ENCODE data around the gene HSD3B7. TPM values are rescaled to one million over a fixed set of nuclear protein-coding genes. Genes with fewer than 3 reads are reported as not detected.

HSD3B7 gene
- total RNA-seq, 1 donor from 2014 or later: 11.5 TPM

DNA sequence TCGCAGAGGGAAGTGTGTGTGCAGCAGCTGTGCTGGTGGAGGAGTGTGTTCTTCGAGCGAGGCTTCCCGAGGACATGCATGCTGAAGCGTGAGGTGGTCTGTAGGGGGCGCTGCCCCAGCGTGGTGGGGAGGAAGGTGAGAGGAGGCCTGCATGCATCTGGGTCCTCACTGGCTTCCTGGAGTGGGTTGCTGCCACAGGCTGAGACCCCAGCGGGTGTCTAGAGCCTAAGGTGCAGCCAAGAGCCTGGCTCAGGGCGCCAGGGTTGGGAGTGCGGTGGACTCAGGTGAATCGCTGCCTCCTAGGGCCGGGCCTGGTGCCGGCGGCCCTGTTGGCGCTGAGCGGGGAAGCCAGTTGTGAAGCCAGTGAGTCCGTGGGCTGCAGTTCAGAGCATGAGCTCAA, 7.5 kb upstream of the HSD3B7 start:
- DNase-seq (ENCODE audit: low read depth): no peak
- peak; percentile 35 for TF ChIP-seq CTCF (IDR thresholded peaks at IDR 0.05; ENCODE audit: insufficient read depth, low read length, poor library complexity, severe bottlenecking)
- H3K36me3 ChIP-seq (ENCODE audit: control insufficient read depth, insufficient read depth, low read length): peaks cover 5% of the 10 kb centered on the region
- H3K4me3 ChIP-seq (ENCODE audit: low read depth, low read length): no peak overlapping the region
- no peaks in the 10 kb centered on the region for H3K27me3 ChIP-seq (ENCODE audit: control insufficient read depth, insufficient read depth, low read length)

DNA sequence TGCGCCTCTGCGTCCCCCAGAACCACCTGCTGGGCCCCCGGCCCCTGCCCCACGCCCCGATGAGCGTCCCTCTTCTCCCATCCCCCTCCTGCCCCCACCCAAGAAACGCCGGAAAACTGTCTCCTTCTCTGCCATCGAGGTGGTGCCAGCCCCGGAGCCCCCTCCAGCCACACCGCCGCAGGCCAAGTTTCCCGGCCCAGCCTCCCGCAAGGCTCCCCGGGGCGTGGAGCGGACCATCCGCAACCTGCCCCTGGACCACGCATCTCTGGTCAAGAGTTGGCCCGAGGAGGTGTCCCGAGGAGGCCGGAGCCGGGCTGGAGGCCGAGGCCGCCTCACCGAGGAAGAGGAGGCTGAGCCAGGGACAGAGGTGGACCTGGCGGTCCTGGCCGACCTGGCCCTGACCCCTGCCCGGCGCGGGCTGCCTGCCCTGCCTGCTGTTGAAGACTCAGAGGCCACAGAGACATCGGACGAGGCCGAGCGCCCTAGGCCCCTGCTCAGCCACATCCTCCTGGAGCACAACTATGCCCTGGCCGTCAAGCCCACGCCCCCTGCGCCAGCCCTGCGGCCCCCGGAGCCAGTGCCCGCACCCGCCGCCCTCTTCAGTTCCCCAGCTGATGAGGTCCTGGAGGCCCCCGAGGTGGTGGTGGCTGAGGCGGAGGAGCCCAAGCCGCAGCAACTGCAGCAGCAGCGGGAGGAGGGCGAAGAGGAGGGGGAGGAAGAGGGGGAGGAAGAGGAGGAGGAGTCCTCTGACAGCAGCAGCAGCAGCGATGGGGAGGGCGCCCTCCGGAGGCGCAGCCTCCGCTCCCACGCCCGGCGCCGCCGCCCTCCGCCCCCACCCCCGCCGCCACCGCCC, 5.6 kb upstream of the HSD3B7 start:
- no peak for TF ChIP-seq CTCF (IDR thresholded peaks at IDR 0.05; ENCODE audit: insufficient read depth, low read length, poor library complexity, severe bottlenecking)
- no peak for DNase-seq (ENCODE audit: low read depth)
- Histone ChIP-seq H3K27me3 (ENCODE audit: control insufficient read depth, insufficient read depth, low read length) (no peaks in the 10 kb centered on the region), H3K4me3 (ENCODE audit: low read depth, low read length) (no peak overlapping the region), H3K36me3 (ENCODE audit: control insufficient read depth, insufficient read depth, low read length) (peaks cover 4% of the 10 kb centered on the region)

DNA sequence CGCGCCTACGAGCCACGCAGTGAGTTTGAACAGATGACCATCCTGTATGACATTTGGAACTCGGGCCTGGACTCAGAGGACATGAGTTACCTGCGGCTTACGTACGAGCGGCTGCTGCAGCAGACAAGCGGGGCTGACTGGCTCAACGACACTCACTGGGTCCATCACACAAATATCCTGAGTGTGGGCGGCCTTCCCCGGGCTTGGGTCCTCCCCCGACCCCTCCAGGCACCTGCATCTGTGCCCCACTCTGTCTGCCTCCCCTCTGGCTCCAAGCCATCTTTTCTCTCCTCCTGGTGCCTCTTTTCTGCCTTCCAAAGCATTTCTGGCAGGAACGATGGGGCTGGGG, 5.0 kb upstream of the HSD3B7 start:
- Histone ChIP-seq H3K27me3 (ENCODE audit: control insufficient read depth, insufficient read depth, low read length) (no peaks in the 10 kb centered on the region), H3K36me3 (ENCODE audit: control insufficient read depth, insufficient read depth, low read length) (peaks cover 6% of the 10 kb centered on the region), H3K4me3 (ENCODE audit: low read depth, low read length) (no peak overlapping the region)
- TF ChIP-seq CTCF (IDR thresholded peaks at IDR 0.05; ENCODE audit: insufficient read depth, low read length, poor library complexity, severe bottlenecking): no peak
- no peak for DNase-seq (ENCODE audit: low read depth)

- H3K27me3 ChIP-seq (ENCODE audit: control insufficient read depth, insufficient read depth, low read length): no peaks in the 10 kb centered on the region
- H3K4me3 ChIP-seq (ENCODE audit: low read depth, low read length): no peak overlapping the region
- no peak for TF ChIP-seq CTCF (IDR thresholded peaks at IDR 0.05; ENCODE audit: insufficient read depth, low read length, poor library complexity, severe bottlenecking)
- peaks cover 6% of the 10 kb centered on the region for H3K36me3 ChIP-seq (ENCODE audit: control insufficient read depth, insufficient read depth, low read length)
- no peak for DNase-seq (ENCODE audit: low read depth)
Observed at GRCh38 chr16:30980434-30980833, 4.6 kb upstream of the HSD3B7 start.

DNA sequence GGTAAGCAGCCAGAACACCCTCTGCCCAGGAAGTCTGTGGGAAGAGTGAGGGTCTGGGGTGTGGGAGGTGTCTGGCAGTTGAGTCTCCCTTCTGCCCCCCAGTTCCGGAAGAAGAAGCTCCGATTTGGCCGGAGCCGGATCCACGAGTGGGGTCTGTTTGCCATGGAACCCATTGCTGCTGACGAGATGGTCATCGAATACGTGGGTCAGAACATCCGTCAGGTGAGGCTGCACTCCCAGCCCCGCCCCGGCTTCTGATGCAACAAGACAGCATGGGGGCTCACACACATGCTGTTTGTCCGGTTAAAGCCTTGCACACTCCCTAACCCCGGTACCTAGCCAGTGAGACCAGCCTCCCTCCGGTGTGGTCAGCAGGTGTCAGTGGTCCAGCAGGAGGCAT, 4.0 kb upstream of the HSD3B7 start:
- Histone ChIP-seq H3K4me3 (ENCODE audit: low read depth, low read length) (no peak overlapping the region), H3K36me3 (ENCODE audit: control insufficient read depth, insufficient read depth, low read length) (peaks cover 6% of the 10 kb centered on the region), H3K27me3 (ENCODE audit: control insufficient read depth, insufficient read depth, low read length) (no peaks in the 10 kb centered on the region)
- TF ChIP-seq CTCF (IDR thresholded peaks at IDR 0.05; ENCODE audit: insufficient read depth, low read length, poor library complexity, severe bottlenecking): no peak
- no peak for DNase-seq (ENCODE audit: low read depth)

All from kidney epithelial cell (primary cell).